GM10266 (cell line): ENCODE data around the gene OTUD6A.
"Not testable (repeated sequence)": the region's sequence is repeated elsewhere in the genome, so short reads cannot be mapped to it uniquely, and the experiment has no call there.

Experiments
- DNase-seq: peaks from one replicate; pipeline ENCODE4 v3.0.0; 2012; ENCODE audit errors: extremely low spot score
- CTCF ChIP-seq: IDR thresholded peaks from 2 replicates; pipeline ENCODE4 v1.5.1; 2012; ENCODE audit warnings: mild to moderate bottlenecking, low read depth; ENCODE audit not compliant: control insufficient read depth, insufficient read depth; ENCODE audit errors: missing control alignments

OTUD6A gene

GRCh38 chrX:70089604-70090297 is 27.5 kb downstream of the OTUD6A start:
- TF ChIP-seq CTCF: no peak
- no peak for DNase-seq

GRCh38 chrX:70092247-70092646 is 30.0 kb downstream of the OTUD6A start:
- DNase-seq: no peak
- no peak for TF ChIP-seq CTCF

GRCh38 chrX:70096052-70096451 is 33.8 kb downstream of the OTUD6A start:
- no peak for DNase-seq
- TF ChIP-seq CTCF: no peak

GRCh38 chrX:70105229-70105628 is 43.0 kb downstream of the OTUD6A start:
- no peak for DNase-seq
- no peak for TF ChIP-seq CTCF

GRCh38 chrX:70111436-70112026 is 49.3 kb downstream of the OTUD6A start:
- DNase-seq: not testable (repeated sequence)
